Smooth muscle cell (in vitro differentiated cells): Measurements from ENCODE around the gene BMPR1A. TPM values are rescaled to one million over a fixed set of nuclear protein-coding genes. Genes with fewer than 3 reads are reported as not detected.

Experiments
- DNase-seq: peaks from one replicate; lab custom pipeline; 2025; ENCODE audit not compliant: unreplicated experiment; lab: John Stamatoyannopoulos, UW
- H2AFZ ChIP-seq: fragments of 200-600 bp; sonication (generic); 2 replicates; pipeline ENCODE4 v1.6.0; 2016; ENCODE audit warnings: antibody characterized with exemption, low read depth, mild to moderate bottlenecking
- H3F3A ChIP-seq: fragments of 200-600 bp; sonication (generic); 2 replicates; pipeline ENCODE4 v1.6.0; 2017; ENCODE audit warnings: antibody characterized with exemption, low read depth
- H3K27ac ChIP-seq: fragments of 200-600 bp; sonication (generic); 2 replicates; pipeline ENCODE4 v1.5.1; 2016; ENCODE audit warnings: low read depth, mild to moderate bottlenecking
- H3K27me3 ChIP-seq: fragments of 200-600 bp; sonication (generic); 2 replicates; pipeline ENCODE4 v1.6.1; 2016; ENCODE audit warnings: low read depth, mild to moderate bottlenecking
- H3K36me3 ChIP-seq: fragments of 200-600 bp; sonication (generic); 2 replicates; pipeline ENCODE4 v1.5.1; 2016; ENCODE audit warnings: low read depth
- H3K4me1 ChIP-seq: fragments of 200-600 bp; sonication (generic); 2 replicates; pipeline ENCODE4 v1.5.1; 2016; ENCODE audit warnings: low read depth
- H3K4me2 ChIP-seq: fragments of 200-600 bp; sonication (generic); 2 replicates; pipeline ENCODE4 v1.6.0; 2016; ENCODE audit warnings: mild to moderate bottlenecking
- H3K4me3 ChIP-seq: fragments of 200-600 bp; sonication (generic); 2 replicates; pipeline ENCODE4 v1.5.1; 2016; ENCODE audit warnings: mild to moderate bottlenecking
- H3K79me2 ChIP-seq: fragments of 200-600 bp; sonication (generic); 2 replicates; pipeline ENCODE4 v1.6.0; 2016; ENCODE audit warnings: low read depth, mild to moderate bottlenecking
- H3K9ac ChIP-seq: fragments of 200-600 bp; sonication (generic); 2 replicates; pipeline ENCODE4 v1.6.0; 2016; ENCODE audit warnings: low read depth
- H3K9me3 ChIP-seq: fragments of 200-600 bp; sonication (generic); replicated peaks from 2 replicates; pipeline ENCODE4 v1.5.1; 2016; ENCODE audit warnings: low read depth
- H4K20me1 ChIP-seq: fragments of 200-600 bp; sonication (generic); 2 replicates; pipeline ENCODE4 v1.6.0; 2016; ENCODE audit warnings: low read depth
- CTCF ChIP-seq: fragments of 200-600 bp; sonication (generic); IDR thresholded peaks from 2 replicates; pipeline ENCODE4 v1.5.1; 2017; ENCODE audit warnings: borderline replicate concordance, mild to moderate bottlenecking, antibody characterized with exemption; ENCODE audit not compliant: insufficient read depth, poor library complexity, severe bottlenecking
- WGBS: methylation state at CpG from one replicate; pipeline ENCODE4 v1.1.7; 2016; ENCODE audit warnings: low lambda C conversion rate; 5-methylcytosine and 5-hydroxymethylcytosine counted together
- polyA plus RNA-seq: library from polyadenylated mRNA; unstranded; fragments of >200 nt; fragmentation: Nextera tagmentation; extraction: Ambion mirVana; gene quantifications from 2 replicates; pipeline ENCODE4 v1.2.1, GENCODE V29; 2016
- total RNA-seq: library from RNA; depleted of rRNA; stranded (reverse); fragments of >200 nt; gene quantifications from 2 replicates; pipeline ENCODE4 v1.2.3, GENCODE V29; 2014

Gene BMPR1A
- total and polyA plus RNA-seq, 2 experiments from 2014 or later = 15.5 to 80.9 TPM

DNA sequence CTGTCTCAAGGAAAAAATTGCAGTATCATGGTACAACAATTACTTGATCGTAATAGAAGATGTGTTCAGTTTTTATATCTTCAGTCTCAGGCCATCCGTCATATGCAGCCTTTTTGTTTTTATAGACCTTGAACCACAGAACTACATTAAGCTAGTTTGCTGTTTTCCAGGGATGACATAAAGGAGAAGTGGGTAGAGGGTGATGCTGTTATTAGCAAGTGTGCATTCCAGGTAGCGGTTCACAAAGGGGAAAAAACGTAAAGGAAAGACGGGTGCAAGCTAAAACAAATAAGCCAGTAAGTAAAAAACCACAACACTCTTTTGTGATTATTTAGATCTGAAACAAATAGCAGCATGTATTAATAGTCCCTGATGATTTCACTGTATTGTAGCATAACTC, 71.7 kb downstream of the BMPR1A start:
- DNase-seq = no peak
- no peaks in the 10 kb centered on the region for H3K9me3 ChIP-seq
- H3K4me2 ChIP-seq = no peak overlapping the region
- H4K20me1 ChIP-seq = peaks cover 97% of the 10 kb centered on the region
- no peak overlapping the region for H2AFZ ChIP-seq
- WGBS = 95% methylated on average over 5 of the region's 5 CpGs
- H3K9ac ChIP-seq = no peak overlapping the region
- H3F3A ChIP-seq = no peaks in the 10 kb centered on the region
- no peaks in the 10 kb centered on the region for H3K36me3 ChIP-seq
- H3K79me2 ChIP-seq = peaks cover 98% of the 10 kb centered on the region
- H3K4me1 ChIP-seq = peaks cover 6% of the 10 kb centered on the region
- no peak overlapping the region for H3K27ac ChIP-seq
- no peaks in the 10 kb centered on the region for H3K27me3 ChIP-seq
- H3K4me3 ChIP-seq = no peak overlapping the region
- TF ChIP-seq CTCF = no peak

DNA sequence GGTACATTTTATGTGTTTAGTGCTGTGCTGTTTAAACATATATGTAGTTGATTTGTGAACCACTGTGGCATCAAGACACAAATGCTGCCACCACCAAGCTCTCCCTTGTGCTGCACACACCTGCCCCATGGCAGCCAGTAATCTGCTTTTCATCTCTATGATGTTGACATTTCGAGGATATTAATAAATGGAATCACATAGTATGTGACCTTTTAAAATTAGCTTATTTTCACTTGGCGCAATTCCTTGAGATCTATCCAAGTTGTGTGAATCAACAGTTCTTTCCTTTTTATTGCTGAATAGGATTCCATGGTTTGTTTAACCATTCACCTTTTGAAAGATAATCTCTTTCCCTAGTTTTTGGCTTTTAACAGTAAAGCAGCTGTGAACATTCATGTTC, 73.1 kb downstream of the BMPR1A start:
- Histone ChIP-seq H3F3A (no peaks in the 10 kb centered on the region), H2AFZ (no peak overlapping the region), H4K20me1 (peaks cover 97% of the 10 kb centered on the region), H3K4me1 (peaks cover 6% of the 10 kb centered on the region), H3K9ac (no peak overlapping the region), H3K9me3 (no peaks in the 10 kb centered on the region), H3K79me2 (peaks cover 100% of the 10 kb centered on the region), H3K27ac (no peak overlapping the region), H3K4me3 (no peak overlapping the region), H3K4me2 (no peak overlapping the region), H3K36me3 (no peaks in the 10 kb centered on the region), H3K27me3 (no peaks in the 10 kb centered on the region)
- 94% methylated on average over 2 of the region's 2 CpGs for WGBS
- no peak for DNase-seq
- TF ChIP-seq CTCF = no peak

- H4K20me1 ChIP-seq = peaks cover 97% of the 10 kb centered on the region
- no peak overlapping the region for H3K9ac ChIP-seq
- no peak for TF ChIP-seq CTCF
- H3K27me3 ChIP-seq = no peaks in the 10 kb centered on the region
- no peak overlapping the region for H3K4me3 ChIP-seq
- H3F3A ChIP-seq = no peaks in the 10 kb centered on the region
- no peaks in the 10 kb centered on the region for H3K9me3 ChIP-seq
- no peak for DNase-seq
- no peak overlapping the region for H3K4me2 ChIP-seq
- H2AFZ ChIP-seq = no peak overlapping the region
- no peak overlapping the region for H3K27ac ChIP-seq
- H3K36me3 ChIP-seq = no peaks in the 10 kb centered on the region
- H3K79me2 ChIP-seq = peaks cover 100% of the 10 kb centered on the region
- 81% methylated on average over 4 of the region's 4 CpGs for WGBS
- H3K4me1 ChIP-seq = peaks cover 6% of the 10 kb centered on the region
Measured at GRCh38 chr10:86830043-86830591, 73.7 kb downstream of the BMPR1A start.

DNA sequence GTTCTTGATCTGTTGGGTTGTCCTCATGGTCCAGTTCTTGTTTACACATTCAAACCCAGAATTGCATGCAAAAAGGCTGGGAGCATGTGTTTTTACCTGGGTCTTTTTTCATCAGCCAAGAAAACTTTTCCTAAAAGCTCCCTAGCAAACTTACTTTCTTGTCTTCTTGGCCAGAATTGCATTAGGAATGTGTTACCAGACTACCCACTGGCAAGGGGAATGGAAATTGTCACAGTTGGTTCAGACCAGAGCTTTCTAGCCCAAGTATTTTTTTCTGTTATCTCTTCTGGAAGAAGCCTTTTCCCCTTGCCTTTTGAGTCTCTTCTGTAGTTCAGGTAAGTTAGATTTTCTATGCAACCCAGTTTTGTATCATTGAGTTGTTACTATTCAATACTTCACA, 77.5 kb downstream of the BMPR1A start:
- Histone ChIP-seq H3K9ac (no peak overlapping the region), H3K9me3 (no peaks in the 10 kb centered on the region), H4K20me1 (peaks cover 100% of the 10 kb centered on the region), H3K27ac (no peak overlapping the region), H3K4me2 (no peak overlapping the region), H3F3A (no peaks in the 10 kb centered on the region), H3K79me2 (peaks cover 97% of the 10 kb centered on the region), H3K36me3 (no peaks in the 10 kb centered on the region), H3K4me3 (no peak overlapping the region), H2AFZ (no peak overlapping the region), H3K4me1 (peaks cover 10% of the 10 kb centered on the region), H3K27me3 (no peaks in the 10 kb centered on the region)
- no peak for TF ChIP-seq CTCF
- DNase-seq = no peak
